Stimulated activated CD8-positive, alpha-beta memory T cell treated with anti-CD3 and anti-CD28 coated beads, Interleukin-2, amount 100 ng/mL, for 48 hours (primary cell): ENCODE measurements around the gene TMEM183A.

Source experiments
- DNase-seq, 2 donors: peaks; one replicate each; pipeline ENCODE4 v3.0.0-alpha.2; 2020; ENCODE audit warnings: low read depth in 2 of 2

The TMEM183A gene

DNA sequence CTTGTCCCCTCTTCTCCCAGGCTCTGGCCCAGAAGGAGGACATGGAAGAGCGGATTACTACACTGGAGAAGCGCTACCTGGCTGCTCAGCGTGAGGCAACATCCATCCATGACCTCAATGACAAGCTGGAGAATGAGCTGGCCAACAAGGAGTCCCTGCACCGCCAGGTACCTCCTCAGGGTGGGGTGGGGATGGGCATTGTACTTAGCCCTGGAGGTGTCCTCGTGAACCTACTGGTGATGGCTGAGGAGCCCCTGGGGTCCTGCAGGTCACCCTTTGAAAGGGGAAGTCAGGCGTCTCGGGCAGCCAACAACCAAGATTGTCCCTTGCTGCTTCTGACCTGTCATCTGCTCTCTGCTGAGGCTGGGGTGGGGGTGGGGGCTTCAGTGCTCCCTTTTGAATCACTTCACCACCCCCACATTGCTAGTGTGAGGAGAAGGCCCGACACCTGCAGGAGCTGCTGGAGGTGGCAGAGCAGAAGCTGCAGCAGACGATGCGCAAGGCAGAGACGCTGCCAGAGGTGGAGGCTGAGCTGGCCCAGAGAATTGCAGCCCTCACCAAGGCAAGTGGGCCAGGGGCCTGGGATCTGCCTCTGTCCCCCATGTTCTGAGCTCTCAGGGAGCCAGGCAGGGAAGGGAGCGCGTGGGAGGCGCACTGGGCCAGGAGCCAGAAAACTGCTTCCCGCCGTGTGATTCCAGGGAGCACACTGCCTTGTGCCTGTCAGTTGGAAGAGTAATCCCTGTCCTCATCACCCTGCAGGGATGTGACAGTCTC is 38.8 kb downstream of the TMEM183A start:
- DNase-seq = no peak

DNA sequence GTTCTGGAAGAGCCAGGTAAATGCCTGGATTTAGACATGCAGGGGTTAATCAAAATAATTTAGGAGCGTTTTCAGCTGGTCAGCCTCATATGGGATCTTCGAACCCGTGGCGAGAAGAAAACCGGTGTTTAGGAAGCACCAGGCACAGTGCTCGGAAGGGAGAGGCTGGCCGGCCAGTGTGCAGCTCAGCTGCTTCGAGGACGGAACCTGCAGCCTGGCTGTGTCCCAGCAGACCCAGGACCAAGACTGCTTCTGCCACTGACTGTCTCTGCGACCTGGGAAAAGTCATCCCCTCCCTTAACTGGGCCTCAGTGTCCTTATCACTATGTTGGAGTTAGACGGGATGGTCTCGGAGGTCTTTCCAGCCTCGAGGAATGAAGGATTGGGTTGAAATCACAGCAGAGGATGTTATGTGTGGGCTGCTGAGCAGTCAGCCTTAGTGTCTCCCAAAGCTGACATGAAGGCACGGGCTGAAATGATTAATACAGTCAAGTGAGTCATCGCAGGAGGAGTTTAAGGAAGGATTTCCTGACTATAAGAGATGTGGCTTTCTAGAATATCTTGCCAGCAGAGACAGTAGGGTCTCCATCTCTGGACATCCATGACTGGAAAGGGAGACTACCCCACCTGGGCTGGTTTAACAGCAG is 39.9 kb downstream of the TMEM183A start:
- DNase-seq = no peak

DNA sequence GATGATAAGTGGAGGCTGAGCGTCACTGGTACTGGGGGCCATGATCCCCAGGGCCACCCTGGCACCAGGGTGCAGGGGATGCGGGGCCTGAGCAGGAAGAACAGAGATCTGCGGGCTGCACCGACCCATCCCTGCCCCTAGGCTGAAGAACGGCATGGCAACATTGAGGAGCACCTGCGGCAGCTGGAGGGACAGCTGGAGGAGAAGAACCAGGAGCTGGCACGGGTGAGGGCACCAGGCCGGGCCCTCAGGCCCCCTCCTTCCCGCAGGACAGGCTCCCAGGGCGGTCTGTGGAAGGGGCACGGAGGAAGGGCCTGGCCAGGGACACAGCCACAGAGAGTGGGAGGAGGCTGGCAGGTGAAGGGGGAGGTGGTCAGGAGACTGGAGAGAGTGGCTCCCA is 40.9 kb downstream of the TMEM183A start:
- DNase-seq = no peak

DNA sequence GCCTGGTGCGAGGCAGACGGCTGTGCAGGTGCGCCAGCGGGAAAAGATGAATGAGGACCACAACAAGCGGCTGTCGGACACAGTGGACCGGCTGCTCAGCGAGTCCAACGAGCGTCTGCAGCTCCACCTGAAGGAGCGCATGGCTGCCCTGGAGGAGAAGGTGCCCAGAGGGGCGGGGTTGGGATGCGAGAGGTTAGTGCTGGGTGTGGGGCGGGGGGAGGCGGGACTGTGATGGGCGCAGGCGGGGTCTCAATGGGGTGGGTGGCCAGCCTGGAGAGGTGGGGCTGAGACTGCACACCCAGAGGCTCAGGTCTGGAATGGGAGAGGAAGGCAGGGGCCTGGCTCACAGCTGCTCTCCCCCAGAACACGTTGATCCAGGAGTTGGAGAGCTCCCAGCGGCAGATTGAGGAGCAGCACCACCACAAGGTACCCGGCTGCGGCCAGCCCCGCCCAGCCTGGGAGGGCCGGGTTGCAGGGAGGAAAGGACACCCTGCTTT is 41.4 kb downstream of the TMEM183A start:
- DNase-seq = no peak

DNA sequence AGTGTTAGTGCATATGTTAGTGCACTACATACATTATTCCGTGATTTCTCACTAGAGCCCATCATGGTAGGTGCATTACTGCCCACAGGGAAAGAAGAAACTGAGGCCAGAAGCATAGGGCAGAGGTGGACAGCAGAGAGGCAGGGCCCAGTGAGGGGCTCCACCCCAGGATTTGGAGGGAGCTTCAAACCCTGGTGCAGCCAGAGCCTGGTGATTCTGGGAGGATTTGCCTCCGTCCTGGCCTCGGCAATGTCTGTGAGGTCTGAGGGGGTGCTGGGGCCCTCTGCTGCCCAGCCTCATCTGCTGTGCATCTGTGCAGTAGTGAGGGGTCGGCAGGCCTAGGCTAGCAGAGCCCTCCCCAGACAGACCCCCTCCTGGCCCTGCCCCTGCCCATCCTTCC is 41.9 kb downstream of the TMEM183A start:
- no peak for DNase-seq

DNA sequence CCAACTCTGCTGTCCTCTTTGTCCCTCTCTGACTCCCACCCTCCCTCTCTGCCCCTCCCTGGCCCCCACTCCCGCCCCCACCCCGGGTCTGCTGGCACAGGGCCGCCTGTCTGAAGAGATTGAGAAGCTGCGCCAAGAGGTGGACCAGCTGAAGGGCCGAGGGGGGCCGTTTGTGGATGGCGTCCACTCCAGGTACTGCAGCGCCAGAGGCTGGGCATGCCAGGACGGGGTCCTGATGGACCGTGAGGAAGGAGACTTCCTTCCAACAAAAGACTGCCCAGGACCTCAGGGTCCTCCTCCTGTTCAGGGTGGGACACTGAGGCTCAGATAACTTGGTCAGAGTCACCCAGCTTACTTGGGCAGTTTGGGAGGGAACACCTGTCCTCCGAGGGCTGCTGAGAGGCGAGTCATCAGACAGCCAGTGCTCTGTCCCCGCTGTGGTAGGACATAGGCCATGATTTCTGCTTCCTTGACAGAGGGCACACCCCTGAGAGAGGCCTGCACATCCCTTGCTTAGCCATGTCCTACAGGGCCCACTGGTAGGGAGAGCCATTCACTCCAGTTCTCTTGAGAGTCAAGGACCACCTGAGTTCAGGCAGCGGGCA is 42.5 kb downstream of the TMEM183A start:
- no peak for DNase-seq

DNA sequence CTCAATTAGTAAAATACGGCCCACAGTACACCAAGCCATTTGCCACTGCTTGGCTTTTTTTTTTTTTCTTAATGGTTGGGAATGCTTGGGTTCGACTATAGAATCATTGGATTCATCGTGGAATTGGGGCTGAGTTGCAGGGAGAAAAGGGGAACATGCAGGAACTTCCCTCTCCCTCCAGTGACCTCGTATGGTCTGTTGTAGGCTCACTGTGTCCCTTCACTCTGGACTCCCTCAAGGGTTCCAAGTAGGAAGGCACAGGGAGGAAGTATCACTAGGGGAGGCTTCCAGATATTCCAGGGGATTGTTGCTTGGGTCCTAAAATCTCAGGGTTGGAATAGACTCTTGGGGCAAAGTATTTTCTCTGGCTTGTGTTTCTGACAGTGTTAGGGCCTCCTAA is 43.7 kb downstream of the TMEM183A start:
- no peak for DNase-seq

DNA sequence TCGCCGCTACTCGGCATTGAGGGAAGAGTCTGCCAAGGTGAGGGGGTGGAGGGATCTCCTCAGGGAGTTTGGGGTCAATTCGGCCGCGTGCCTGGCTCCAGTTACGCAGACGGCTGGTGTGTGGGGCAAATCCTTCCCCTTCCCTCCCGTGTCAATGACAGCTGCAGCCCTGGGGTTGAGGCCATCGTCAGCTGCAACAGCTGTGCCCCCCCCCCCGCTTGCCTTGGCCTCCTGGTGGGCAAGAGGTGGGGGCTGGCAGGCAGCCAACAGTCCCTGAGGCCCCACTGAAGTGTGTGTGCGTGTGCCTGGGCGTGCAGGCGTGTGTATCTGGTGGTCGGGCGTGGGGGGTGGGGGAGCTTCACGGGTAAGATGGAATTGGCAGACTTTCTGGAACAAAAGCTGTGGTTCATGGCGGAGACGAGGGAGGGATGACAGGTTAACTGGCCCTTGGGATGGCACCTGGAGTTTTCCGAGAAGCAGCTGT is 44.7 kb downstream of the TMEM183A start:
- DNase-seq = no peak

DNA sequence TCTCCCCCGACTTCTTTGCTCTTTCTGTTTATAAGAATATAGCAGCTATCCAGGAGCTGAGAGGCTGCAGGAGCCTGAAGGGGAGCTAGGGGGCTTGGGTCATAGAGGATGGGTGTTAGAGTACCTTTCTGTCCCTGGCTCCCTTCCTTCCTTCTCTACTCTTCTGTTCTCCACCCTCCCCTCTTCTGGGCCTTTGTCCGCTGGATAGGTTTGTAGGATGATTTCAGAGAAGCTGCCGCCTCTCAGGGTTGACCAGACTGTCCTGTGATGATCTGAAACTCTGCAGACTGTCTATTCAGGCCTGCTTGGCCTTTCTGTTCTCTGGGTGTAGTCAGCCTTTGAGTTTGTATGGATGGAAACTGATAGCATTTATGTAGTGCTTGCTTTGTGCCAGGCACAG is 45.4 kb downstream of the TMEM183A start:
- no peak for DNase-seq

DNA sequence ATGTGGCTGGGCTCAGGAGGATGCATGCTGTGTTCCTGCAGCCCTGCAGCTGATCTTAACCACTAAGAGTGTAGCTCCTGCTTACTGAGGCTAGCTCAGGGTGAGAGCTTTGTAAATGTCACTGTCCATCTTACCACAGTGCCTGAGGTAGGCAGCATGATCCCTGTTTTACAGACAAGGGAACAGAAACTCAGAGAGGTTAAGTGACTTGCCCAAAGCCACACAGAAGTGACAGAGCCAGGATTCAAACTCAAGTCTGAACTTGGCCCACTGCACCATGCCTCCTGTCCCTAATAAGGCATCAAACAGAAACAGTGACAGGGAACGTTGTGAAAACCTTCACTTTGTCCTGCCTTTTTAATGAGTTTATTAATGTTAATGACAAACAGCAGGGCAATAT is 47.0 kb downstream of the TMEM183A start:
- DNase-seq = no peak

DNA sequence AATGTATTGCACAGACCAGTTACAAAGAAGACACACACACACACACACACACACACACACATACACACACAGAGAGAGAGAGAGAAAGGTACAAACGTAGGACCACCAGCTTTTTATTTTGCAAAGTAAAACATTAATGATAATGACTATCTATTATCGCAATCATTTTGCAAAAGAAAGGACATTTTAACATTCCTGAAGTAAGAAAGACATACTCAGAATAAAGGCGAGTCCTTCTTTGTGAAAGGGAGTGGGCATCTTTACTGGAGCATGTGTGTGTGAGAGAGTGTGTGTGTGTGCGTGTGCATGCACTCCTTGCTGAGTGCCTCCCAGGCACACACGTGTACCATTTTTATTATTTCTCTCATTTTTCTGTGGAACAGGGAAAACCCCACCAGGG is 47.5 kb downstream of the TMEM183A start:
- no peak for DNase-seq

DNA sequence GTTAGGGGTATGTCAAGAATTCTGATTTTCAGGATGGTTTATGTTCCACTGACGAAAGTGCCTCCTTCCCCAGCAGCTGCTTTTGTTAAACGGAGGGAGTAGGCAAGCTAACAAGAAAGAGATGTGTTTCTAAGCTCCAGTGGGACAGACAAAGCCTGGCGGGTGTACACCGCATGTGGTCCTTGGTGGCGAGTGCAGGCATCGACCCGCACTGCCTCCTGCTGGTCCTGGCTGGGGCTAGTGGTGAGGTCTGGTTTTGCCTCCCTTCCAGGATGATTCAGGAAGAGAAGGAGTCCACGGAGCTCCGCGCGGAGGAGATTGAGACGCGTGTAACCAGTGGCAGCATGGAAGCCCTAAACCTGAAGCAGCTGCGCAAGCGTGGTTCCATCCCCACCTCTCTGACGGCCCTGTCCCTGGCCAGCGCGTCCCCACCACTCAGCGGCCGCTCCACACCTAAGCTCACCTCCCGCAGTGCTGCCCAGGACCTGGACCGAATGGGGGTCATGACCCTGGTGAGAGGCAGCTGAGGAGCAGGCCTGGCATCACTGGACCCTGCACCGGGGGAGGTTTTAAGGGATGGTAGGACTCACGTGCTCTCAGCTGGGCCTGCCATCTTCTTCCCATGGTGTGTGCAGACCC is 48.1 kb downstream of the TMEM183A start:
- no peak for DNase-seq

DNA sequence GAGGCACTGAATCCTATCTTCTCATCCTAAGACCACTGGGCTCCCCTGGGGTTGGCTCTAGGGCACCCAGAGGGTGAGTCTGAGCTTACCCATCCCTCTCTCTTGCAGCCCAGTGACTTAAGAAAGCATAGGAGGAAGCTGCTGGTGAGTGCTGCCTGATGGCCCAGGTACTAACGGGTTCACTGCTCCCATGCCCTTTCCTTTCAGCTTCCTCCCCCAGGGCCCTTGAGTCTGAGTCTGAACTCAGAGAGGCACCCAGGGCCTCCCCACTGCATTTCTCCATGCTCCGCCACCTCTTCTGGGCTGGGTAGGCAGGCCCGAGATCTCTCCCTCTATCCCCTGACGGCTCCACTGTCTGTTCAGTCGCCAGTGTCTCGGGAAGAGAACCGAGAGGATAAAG is 48.8 kb downstream of the TMEM183A start:
- DNase-seq = no peak

DNA sequence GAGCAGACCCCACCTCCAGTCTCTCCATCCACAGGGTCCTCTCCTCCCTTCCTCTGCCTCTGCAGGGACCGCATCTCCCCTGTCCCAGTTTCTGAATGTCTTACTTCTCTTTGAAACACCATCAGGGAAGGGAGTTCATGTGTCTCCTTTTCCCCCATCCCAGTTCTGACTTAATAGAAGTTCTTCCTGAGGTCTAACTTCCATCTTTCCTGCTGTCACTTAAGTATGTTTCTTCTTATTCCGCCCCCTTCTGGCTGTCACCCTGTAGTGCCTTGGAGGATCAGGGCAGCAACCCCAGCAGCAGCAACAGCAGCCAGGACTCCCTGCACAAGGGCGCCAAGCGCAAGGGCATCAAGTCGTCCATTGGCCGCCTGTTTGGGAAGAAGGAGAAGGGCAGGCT is 49.3 kb downstream of the TMEM183A start:
- no peak for DNase-seq

DNA sequence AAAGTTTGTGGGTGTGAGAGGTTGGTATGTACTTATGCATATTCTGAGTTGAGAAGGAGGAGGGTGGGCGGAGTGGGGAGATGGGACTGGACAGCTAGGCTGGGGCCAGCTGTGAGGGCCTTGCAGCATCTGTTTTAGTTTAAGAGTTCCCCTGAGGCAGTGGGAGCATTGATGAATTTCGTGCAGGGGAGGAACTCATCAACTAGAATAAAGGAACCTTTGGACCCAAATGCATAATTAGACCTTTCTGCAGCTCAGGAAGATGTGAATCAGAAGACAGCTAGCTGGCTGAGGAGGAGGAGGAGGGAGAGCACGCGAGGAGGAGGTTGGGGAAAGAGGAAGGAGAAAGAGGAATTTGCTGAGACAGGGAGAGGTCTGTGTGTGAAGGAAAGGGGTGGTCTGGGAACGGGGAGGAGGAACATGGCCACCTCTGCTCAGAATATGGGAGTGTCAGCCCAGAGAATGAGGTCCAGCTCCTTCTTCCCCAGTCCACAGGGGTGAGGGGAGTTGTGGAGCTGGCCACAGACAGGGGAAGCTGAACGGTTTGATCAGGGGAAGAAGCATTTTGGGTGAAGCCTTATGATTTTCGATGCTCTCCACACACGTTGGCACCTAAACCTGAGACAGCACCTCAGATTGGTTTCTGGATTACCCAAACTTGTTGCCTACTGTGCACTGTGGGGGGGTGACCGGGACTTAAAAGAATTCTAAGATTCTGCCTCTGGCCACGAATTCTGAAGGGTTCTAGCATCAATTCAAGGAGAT is 50.9 kb downstream of the TMEM183A start:
- no peak for DNase-seq

DNA sequence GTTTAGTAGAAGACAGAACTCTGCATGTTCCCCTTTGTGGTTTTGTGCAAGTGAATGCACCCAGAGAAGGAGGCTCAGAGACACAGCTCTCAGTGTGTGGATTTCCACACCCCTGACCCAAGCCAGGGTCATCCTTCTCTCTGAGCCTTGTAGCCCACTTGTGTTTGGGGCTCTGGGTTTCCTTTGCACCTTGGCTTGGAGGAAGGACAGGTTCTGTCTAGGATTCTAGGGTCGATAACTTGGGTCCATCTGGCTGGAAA is 51.4 kb downstream of the TMEM183A start:
- no peak for DNase-seq

DNA sequence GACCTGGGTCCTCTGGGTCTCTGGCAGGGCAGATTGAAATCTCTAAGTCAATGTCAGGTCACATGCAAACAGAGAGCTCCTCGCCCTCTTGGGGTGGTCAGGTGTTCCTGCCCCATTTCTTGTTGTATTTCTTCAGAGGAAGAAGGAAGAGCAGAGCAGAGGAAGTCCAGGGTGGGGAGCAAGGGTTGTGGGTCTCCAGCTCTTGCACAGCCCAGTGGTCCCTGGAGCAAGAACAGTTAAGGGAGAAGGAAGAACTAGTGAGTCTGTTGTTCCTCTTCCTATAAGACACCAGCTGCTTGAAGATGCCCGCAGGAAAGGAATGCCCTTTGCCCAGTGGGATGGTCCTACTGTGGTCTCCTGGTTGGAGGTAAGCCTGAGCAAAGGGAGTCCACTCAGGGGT is 52.3 kb downstream of the TMEM183A start:
- DNase-seq = no peak

DNA sequence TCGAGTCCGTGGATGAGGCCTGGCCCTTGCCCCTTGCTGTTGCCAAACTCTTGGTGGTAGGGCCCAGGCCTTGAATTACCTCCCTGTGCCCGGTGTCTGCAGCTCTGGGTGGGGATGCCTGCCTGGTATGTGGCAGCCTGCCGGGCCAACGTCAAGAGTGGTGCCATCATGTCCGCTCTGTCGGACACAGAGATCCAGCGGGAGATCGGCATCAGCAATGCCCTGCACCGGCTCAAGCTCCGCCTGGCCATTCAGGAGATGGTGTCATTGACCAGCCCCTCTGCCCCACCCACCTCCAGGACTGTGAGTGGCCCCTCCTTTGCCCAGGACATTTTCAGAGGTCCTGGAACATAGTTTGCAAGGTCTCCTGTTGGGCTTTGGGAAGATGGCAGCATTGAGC is 52.9 kb downstream of the TMEM183A start:
- no peak for DNase-seq

DNA sequence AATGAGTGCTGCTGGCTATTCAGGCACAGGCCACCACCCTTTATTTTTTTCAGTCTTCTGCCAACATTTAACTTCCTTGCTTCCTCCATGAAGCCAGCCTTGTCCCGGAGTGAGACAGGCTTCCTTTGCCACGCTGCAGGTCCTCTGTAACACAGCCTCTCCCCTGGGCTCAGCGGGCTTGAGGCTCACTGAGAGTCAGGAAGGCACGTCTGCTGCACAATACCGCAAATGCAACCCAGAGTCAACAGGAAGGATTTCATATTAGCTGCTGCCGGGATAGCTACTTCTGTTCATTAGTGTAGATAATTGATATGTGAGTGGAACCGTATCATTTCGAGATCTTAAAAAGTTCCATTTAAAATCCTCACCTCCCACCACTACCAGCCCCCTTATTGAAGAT is 56.1 kb downstream of the TMEM183A start:
- no peak for DNase-seq

DNA sequence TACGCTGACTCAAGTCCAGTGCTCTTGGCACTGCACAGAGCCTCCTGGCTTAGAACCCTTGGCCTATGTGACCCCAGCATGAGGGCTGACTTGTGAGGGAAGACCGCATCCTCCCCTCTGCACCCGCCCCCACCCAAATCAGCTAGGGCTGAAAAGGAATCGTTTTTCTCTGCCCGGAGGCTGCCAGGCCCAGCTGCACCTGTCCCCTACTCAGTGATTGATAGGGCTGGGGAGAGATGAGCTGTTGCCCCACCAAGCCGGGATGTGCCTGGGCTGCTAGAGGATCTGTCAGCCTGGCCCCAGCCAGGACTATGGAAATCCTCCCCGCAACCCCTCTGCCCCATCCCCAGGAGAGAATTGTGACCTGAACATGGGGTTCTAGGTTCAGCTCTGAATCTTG is 58.0 kb downstream of the TMEM183A start:
- DNase-seq = no peak

DNA sequence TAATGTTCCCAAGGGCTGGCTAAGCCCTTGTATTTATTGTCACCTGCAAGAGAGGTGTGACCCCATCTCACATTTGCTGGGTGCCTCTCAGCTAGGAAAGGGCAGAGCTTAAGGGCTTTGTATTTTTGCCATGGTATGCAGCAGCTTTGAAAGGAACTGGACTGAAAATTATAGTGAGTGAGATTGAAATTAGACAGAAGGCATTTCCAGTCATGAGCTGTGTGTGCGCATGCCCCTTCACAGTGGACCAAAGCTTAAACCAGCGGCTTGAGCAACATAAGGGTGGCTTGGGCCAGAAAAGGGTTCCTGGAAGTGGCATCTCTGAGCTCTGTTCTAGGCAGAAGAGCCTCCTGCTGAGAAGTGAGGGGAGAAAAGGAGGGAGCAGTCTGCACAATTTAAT is 58.8 kb downstream of the TMEM183A start:
- DNase-seq = no peak

DNA sequence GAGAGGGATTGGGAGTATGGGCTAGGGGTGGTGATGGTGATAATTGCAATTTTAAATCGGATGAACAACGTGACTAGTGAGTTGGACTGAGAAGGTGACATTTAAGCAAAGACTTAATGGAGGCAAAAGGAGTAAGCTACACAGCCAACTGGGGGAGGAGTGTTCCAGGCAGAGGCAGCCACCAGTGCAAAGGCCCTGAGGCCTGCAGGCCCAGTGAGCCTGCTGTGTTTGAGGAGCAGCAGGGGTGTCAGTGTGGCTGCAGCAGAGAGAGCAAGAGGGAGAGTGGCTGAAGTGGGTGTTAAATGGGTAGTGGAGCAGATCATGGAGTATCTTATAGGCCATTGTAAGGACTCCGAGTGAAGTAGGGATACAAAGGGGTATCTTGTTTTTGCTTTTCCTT is 59.8 kb downstream of the TMEM183A start:
- DNase-seq = no peak
